ENCODE results near the gene NCR3LG1.
A peak's percentile ranks its signal among the peaks of the same experiment; 100 is the strongest.

The NCR3LG1 gene

GRCh38 chr11:17371614-17372013 lies 20.0 kb downstream of the NCR3LG1 start:
- no peak for DNase-seq

- no peak for DNase-seq
Observed at GRCh38 chr11:17375547-17375946, 23.9 kb downstream of the NCR3LG1 start.

- no peak for DNase-seq
Observed at GRCh38 chr11:17376493-17376892, 24.9 kb downstream of the NCR3LG1 start.

- no peak for DNase-seq
Observed at GRCh38 chr11:17378655-17379054, 27.1 kb downstream of the NCR3LG1 start.

- no peak for DNase-seq
Observed at GRCh38 chr11:17379383-17380180, 28.0 kb downstream of the NCR3LG1 start.

GRCh38 chr11:17381156-17381555 lies 29.6 kb downstream of the NCR3LG1 start:
- no peak for DNase-seq

GRCh38 chr11:17382046-17382728 lies 30.6 kb downstream of the NCR3LG1 start:
- DNase-seq: no peak

- no peak for DNase-seq
Observed at GRCh38 chr11:17383461-17383860, 31.9 kb downstream of the NCR3LG1 start.

- DNase-seq: peak; percentile 64
Observed at GRCh38 chr11:17384002-17384511, 32.5 kb downstream of the NCR3LG1 start.

GRCh38 chr11:17385492-17385891 lies 33.9 kb downstream of the NCR3LG1 start:
- DNase-seq: no peak

GRCh38 chr11:17385926-17386325 lies 34.3 kb downstream of the NCR3LG1 start:
- DNase-seq: no peak

GRCh38 chr11:17386331-17387084 lies 34.9 kb downstream of the NCR3LG1 start:
- no peak for DNase-seq

GRCh38 chr11:17387254-17387653 lies 35.7 kb downstream of the NCR3LG1 start:
- no peak for DNase-seq

GRCh38 chr11:17387811-17388210 lies 36.2 kb downstream of the NCR3LG1 start:
- no peak for DNase-seq

GRCh38 chr11:17388609-17389210 lies 37.1 kb downstream of the NCR3LG1 start, which contains the start of gene KCNJ11:
TSS of gene KCNJ11 (minus strand) at chr11:17388659. CDS start at chr11:17388091, 568 bp downstream.
- DNase-seq: no peak

- peak; percentile 53 for DNase-seq
Observed at GRCh38 chr11:17389211-17389956, 37.8 kb downstream of the NCR3LG1 start.

- no peak for DNase-seq
Observed at GRCh38 chr11:17389957-17390649, 38.5 kb downstream of the NCR3LG1 start.

- DNase-seq: peak; percentile 66
Observed at GRCh38 chr11:17391493-17392355, 40.1 kb downstream of the NCR3LG1 start.

- no peak for DNase-seq
Observed at GRCh38 chr11:17392872-17393271, 41.3 kb downstream of the NCR3LG1 start.

- DNase-seq: no peak
Observed at GRCh38 chr11:17393472-17393871, 41.9 kb downstream of the NCR3LG1 start.
